GM12878 (cell line): Measurements from ENCODE around the gene UBAC2.

ENCODE experiments used
- BACH1 ChIP-seq: fragments of 450-650 bp; IDR thresholded peaks from 2 replicates; pipeline ENCODE4 v1.6.1; 2017; ENCODE audit warnings: mild to moderate bottlenecking, borderline replicate concordance
- CTCF ChIP-seq, 3 experiments: IDR thresholded peaks in 2 of 3; conservative IDR thresholded peaks in 1 of 3; 2 replicates each; pipeline ENCODE4 v1.5.1; 2011; ENCODE audit warnings: low read depth in 3 of 3, low read length in 3 of 3, mild to moderate bottlenecking in 3 of 3, control low read depth in 2 of 3, moderate library complexity in 2 of 3, inconsistent platforms in 1 of 3, mixed read lengths in 1 of 3; ENCODE audit not compliant: control insufficient read depth in 2 of 3, insufficient read depth in 1 of 3; ENCODE audit errors: extremely low read depth in 1 of 3
- EP300 ChIP-seq, 2 experiments: fragments of 150-350 bp in 1 of 2; IDR thresholded peaks; 2 replicates each; pipeline ENCODE4 v1.6.1; 2011 to 2012; ENCODE audit warnings: low read depth in 2 of 2, low read length in 2 of 2, borderline replicate concordance in 1 of 2, improper control_type of control experiment in 1 of 2, inconsistent platforms in 1 of 2; ENCODE audit not compliant: control insufficient read depth in 1 of 2
- ESRRA ChIP-seq: IDR thresholded peaks from 2 replicates; pipeline ENCODE4 v1.6.1; 2012; ENCODE audit warnings: mild to moderate bottlenecking, low read length, improper control_type of control experiment
- FOXK2 ChIP-seq: fragments of 450-650 bp; IDR thresholded peaks from 2 replicates; pipeline ENCODE4 v1.6.1; 2017; ENCODE audit warnings: mild to moderate bottlenecking, moderate library complexity
- HDAC2 ChIP-seq: fragments of 200-600 bp; sonication (generic); IDR thresholded peaks from 2 replicates; pipeline ENCODE4 v1.6.1; 2017
- KAT2A ChIP-seq: conservative IDR thresholded peaks from 2 replicates; pipeline ENCODE4 v1.6.1; 2011; ENCODE audit warnings: low read depth, low read length; ENCODE audit not compliant: control insufficient read depth
- NFYB ChIP-seq: IDR thresholded peaks from 2 replicates; pipeline ENCODE4 v1.6.1; 2011; ENCODE audit warnings: low read depth, mild to moderate bottlenecking, low read length, improper control_type of control experiment, moderate library complexity; ENCODE audit not compliant: insufficient read depth
- SIN3A ChIP-seq: IDR thresholded peaks from 2 replicates; pipeline ENCODE4 v1.6.1; 2012; ENCODE audit warnings: low read depth, low read length, improper control_type of control experiment
- SMC3 ChIP-seq: IDR thresholded peaks from 2 replicates; pipeline ENCODE4 v1.6.1; 2011; ENCODE audit warnings: low read length, improper control_type of control experiment, borderline replicate concordance
- YY1 ChIP-seq: IDR thresholded peaks from 2 replicates; pipeline ENCODE4 v1.6.1; 2011; ENCODE audit warnings: low read depth, mild to moderate bottlenecking, low read length

DNA sequence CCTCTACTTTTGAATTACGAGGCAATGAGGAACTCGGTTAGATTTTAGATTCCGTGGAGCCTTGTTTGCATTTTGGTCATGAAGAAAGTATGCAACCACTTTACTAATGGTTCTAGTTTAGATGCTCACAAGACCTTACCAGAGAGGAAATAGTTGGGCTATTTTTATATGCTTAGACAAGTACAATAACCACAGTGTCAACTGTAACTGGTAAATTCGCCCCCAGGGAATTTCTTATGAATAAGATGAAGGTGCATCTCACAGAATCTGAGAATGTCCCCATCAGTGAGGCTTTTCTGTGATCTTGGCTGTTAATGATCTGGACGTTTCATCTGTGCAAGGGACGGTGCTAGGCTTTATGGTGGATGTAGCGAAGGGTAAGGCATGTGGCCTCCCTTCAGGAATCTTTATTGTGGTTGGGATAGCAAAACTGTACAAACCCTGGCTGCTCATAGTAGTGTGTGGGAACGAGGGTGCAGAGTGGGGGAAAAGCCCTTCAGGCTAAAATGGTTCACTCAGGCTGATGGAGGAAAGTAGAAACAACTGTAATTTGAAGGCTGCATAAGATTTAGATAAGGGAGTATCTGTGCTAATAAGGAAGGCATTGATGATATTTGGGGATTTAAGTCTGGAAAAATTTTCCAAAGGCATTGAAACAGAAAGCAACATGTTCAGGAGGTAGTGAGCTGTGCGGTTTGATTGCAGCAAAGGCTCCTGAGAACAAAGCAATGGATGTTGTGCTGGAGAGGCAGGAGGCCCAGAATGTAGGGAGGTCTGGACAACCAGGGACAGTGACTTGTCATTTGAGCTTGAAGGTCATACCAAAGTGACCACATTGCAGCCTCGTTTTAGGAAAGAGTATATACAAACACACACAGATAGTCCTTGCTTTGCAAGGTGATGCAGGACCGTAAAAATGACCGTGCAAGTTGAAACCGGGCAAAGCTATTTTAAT, 28.4 kb downstream of the UBAC2 start:
- TF ChIP-seq SMC3: no peak
- TF ChIP-seq HDAC2: no peak
- TF ChIP-seq KAT2A: no peak
- peak; percentile 93 to 96 for TF ChIP-seq EP300 (IDR thresholded peaks at IDR 0.05; ENCODE audit: borderline replicate concordance in 1 of 2, control insufficient read depth in 1 of 2, low read depth in 2 of 2, low read length in 2 of 2)
- TF ChIP-seq ESRRA: no peak
- no peak for TF ChIP-seq NFYB
- peak; percentile 63; the same call in 1 of the 2 replicates for TF ChIP-seq BACH1
- no peak for TF ChIP-seq SIN3A
- no peak for TF ChIP-seq CTCF (IDR thresholded peaks at IDR 0.05 in 2 of 3, conservative IDR thresholded peaks at IDR 0.05 in 1 of 3; ENCODE audit: control insufficient read depth in 2 of 3, extremely low read depth in 1 of 3, insufficient read depth in 1 of 3, low read depth in 3 of 3, low read length in 3 of 3)
- TF ChIP-seq YY1: 0 out of 2 replicates have a peak, but pooled peaks have one; percentile 9
- no peak for TF ChIP-seq FOXK2
